SK-N-SH (cell line): ENCODE results near the gene BFSP2. TPM values are rescaled to one million over a fixed set of nuclear protein-coding genes. Genes with fewer than 3 reads are reported as not detected.

ENCODE experiments used
- CTCF ChIA-PET: fragments of 300-600, 350-600 bp; formaldehyde crosslinking; extraction: SDS; loops from one replicate; lab custom pipeline; 2021; lab: Yijun Ruan, JAX
- POLR2A ChIA-PET: fragments of 350-600 bp; sonication (Branson Sonifier 250); formaldehyde crosslinking; extraction: SDS; loops from one replicate; lab custom pipeline; 2020; ENCODE audit warnings: antibody characterized with exemption, inconsistent platforms; lab: Yijun Ruan, JAX
- DNase-seq: peaks from one replicate; pipeline ENCODE4 v3.0.0; 2012
- H2AFZ ChIP-seq: fragments of 200-600 bp; sonication (generic); 2 replicates; pipeline ENCODE4 v1.8.1; 2016; ENCODE audit warnings: antibody characterized with exemption, mild to moderate bottlenecking, low read depth
- H3F3A ChIP-seq: fragments of 200-600 bp; sonication (generic); replicated peaks from 2 replicates; pipeline ENCODE3; 2016; ENCODE audit warnings: antibody characterized with exemption, mild to moderate bottlenecking; ENCODE audit not compliant: insufficient read depth
- H3K27ac ChIP-seq, 2 experiments: fragments of 200-500 bp in 1 of 2; fragments of 200-600 bp in 1 of 2; sonication (Bioruptor generic) in 1 of 2; sonication (generic), shearing (Covaris generic) in 1 of 2; 2 replicates each; pipeline versions ENCODE4 v1.5.1 to v1.6.1; 2014 to 2016; ENCODE audit warnings: low read depth in 2 of 2, inconsistent platforms in 1 of 2, low read length in 1 of 2, mild to moderate bottlenecking in 1 of 2, mixed read lengths in 1 of 2
- H3K27me3 ChIP-seq: fragments of 200-600 bp; sonication (generic), shearing (Covaris generic); 2 replicates; pipeline ENCODE4 v1.6.1; 2016; ENCODE audit warnings: mixed run types; ENCODE audit not compliant: insufficient read depth
- H3K36me3 ChIP-seq, 2 experiments: fragments of 200-500 bp in 1 of 2; fragments of 200-600 bp in 1 of 2; sonication (Bioruptor generic) in 1 of 2; sonication (generic) in 1 of 2; replicated peaks in 1 of 2; 2 replicates each; pipeline versions ENCODE3 to v1.5.1; 2014 to 2016; ENCODE audit warnings: low read length in 1 of 2, mild to moderate bottlenecking in 1 of 2; ENCODE audit not compliant: insufficient read depth in 2 of 2, control insufficient read depth in 1 of 2
- H3K4me1 ChIP-seq, 2 experiments: fragments of 200-500 bp in 1 of 2; fragments of 200-600 bp in 1 of 2; sonication (Bioruptor generic) in 1 of 2; sonication (generic), shearing (Covaris generic) in 1 of 2; 2 replicates each; pipeline versions ENCODE4 v1.5.1 to v1.6.1; 2014 to 2016; ENCODE audit warnings: low read depth in 1 of 2, low read length in 1 of 2, mixed run types in 1 of 2; ENCODE audit not compliant: insufficient read depth in 2 of 2, control insufficient read depth in 1 of 2
- H3K4me2 ChIP-seq: fragments of 200-600 bp; sonication (generic), shearing (Covaris generic); 2 replicates; pipeline ENCODE4 v1.6.1; 2017; ENCODE audit warnings: mixed run types
- H3K4me3 ChIP-seq, 2 experiments: fragments of 200-500 bp in 1 of 2; fragments of 200-600 bp in 1 of 2; sonication (Bioruptor generic) in 1 of 2; sonication (generic), shearing (Covaris generic) in 1 of 2; 2 replicates each; pipeline versions ENCODE4 v1.5.1 to v1.8.1; 2014 to 2016; ENCODE audit warnings: low read depth in 2 of 2, inconsistent platforms in 1 of 2, low read length in 1 of 2, mild to moderate bottlenecking in 1 of 2, mixed read lengths in 1 of 2, moderate library complexity in 1 of 2
- H3K79me2 ChIP-seq: fragments of 200-600 bp; sonication (generic); 2 replicates; pipeline ENCODE4 v1.8.1; 2017; ENCODE audit warnings: mild to moderate bottlenecking; ENCODE audit not compliant: insufficient read depth
- H3K9ac ChIP-seq: fragments of 200-600 bp; sonication (generic); 2 replicates; pipeline ENCODE4 v1.6.1; 2017; ENCODE audit warnings: mixed run types
- H3K9me2 ChIP-seq: fragments of 200-600 bp; sonication (generic); 2 replicates; pipeline ENCODE4 v1.6.1; 2017; ENCODE audit warnings: mixed run types
- H3K9me3 ChIP-seq: fragments of 200-600 bp; sonication (generic); 2 replicates; pipeline ENCODE4 v1.6.1; 2017; ENCODE audit warnings: mixed run types, mild to moderate bottlenecking, moderate library complexity
- H4K20me1 ChIP-seq: fragments of 200-600 bp; sonication (generic); 2 replicates; pipeline ENCODE4 v1.6.1; 2017; ENCODE audit warnings: mild to moderate bottlenecking, mixed run types; ENCODE audit not compliant: insufficient read depth
- CTCF ChIP-seq: fragments of 200-600 bp; sonication (generic); IDR thresholded peaks from 2 replicates; pipeline ENCODE4 v1.6.1; 2017; ENCODE audit warnings: antibody characterized with exemption, mild to moderate bottlenecking, moderate library complexity
- FOXJ3 ChIP-seq: sonication (generic); formaldehyde crosslinking; IDR thresholded peaks from 2 replicates; pipeline ENCODE4 v1.5.1; 2020; ENCODE audit warnings: mild to moderate bottlenecking, missing genetic modification reagents
- FOXM1 ChIP-seq: IDR thresholded peaks from 2 replicates; pipeline ENCODE4 v1.4.0; 2012; ENCODE audit warnings: low read depth, mild to moderate bottlenecking
- IRF3 ChIP-seq: fragments of 150-350 bp; IDR thresholded peaks from 2 replicates; pipeline ENCODE4 v1.6.1; 2016; ENCODE audit warnings: mild to moderate bottlenecking, low read depth, low read length
- MEF2A ChIP-seq: IDR thresholded peaks from 2 replicates; pipeline ENCODE4 v1.4.0; 2012; ENCODE audit warnings: low read depth, borderline replicate concordance
- MXI1 ChIP-seq: IDR thresholded peaks from 2 replicates; pipeline ENCODE4 v1.6.1; 2012; ENCODE audit warnings: mild to moderate bottlenecking, low read depth, low read length, improper control_type of control experiment
- RAD21 ChIP-seq: IDR thresholded peaks from 2 replicates; pipeline ENCODE4 v1.6.1; 2012; ENCODE audit warnings: mild to moderate bottlenecking, low read length
- RFX5 ChIP-seq: IDR thresholded peaks from 2 replicates; pipeline ENCODE4 v1.6.1; 2012; ENCODE audit warnings: mild to moderate bottlenecking, improper control_type of control experiment, low read length
- SIN3A ChIP-seq: IDR thresholded peaks from 2 replicates; pipeline ENCODE4 v1.6.1; 2012; ENCODE audit warnings: low read depth, mild to moderate bottlenecking, low read length, moderate library complexity, borderline replicate concordance
- SMC3 ChIP-seq: IDR thresholded peaks from 2 replicates; pipeline ENCODE4 v1.6.1; 2012; ENCODE audit warnings: low read depth, low read length, improper control_type of control experiment
- TCF12 ChIP-seq: IDR thresholded peaks from 2 replicates; pipeline ENCODE4 v1.4.0; 2012
- USF2 ChIP-seq: fragments of 150-350 bp; IDR thresholded peaks from 2 replicates; pipeline ENCODE4 v1.6.1; 2017; ENCODE audit warnings: antibody characterized with exemption, low read length, low read depth, borderline replicate concordance
- WGBS: methylation state at CpG from one replicate; pipeline ENCODE4 v1.1.6; 2017; ENCODE audit warnings: low lambda C conversion rate; 5-methylcytosine and 5-hydroxymethylcytosine counted together
- polyA plus RNA-seq, 3 experiments: library from polyadenylated mRNA; depleted of rRNA; stranded (reverse); fragments of >200 nt; gene quantifications; 2 replicates each; pipeline ENCODE4 v1.2.3, GENCODE V29; 2012

BFSP2 gene
- polyA plus RNA-seq, 1 of the 3 experiments (the other 2 are of a cell fraction): not detected

- TF ChIP-seq CTCF (no peak), RFX5 (no peak)
These were observed 23.0 kb upstream of the BFSP2 start (continued) for GRCh38 chr3:133376810-133377209.

- no peak overlapping the region for H3K4me2 ChIP-seq
- no peaks in the 10 kb centered on the region for H3K9me3 ChIP-seq
- H3K9ac ChIP-seq: no peak overlapping the region
- H3K27ac ChIP-seq: peak overlapping the region in 1 of 2 experiments; percentile 16; a peak in 1 of 4 replicates
- no peak overlapping the region for H2AFZ ChIP-seq
- H3F3A ChIP-seq: no peaks in the 10 kb centered on the region
- H3K4me1 ChIP-seq: peaks cover 25 to 31% of the 10 kb centered on the region in 2 experiments; a peak in 2 of 4 replicates
- POLR2A ChIA-PET: no interaction called here
- H3K79me2 ChIP-seq: no peaks in the 10 kb centered on the region
- CTCF ChIA-PET: interaction anchor here (0.7 to 7.8 kb wide), 14 partner anchors 9 to 651 kb away, joined by 3 to 81 read pairs (median 3); no protein-coding TSS in a partner anchor
- H3K27me3 ChIP-seq: no peaks in the 10 kb centered on the region
- DNase-seq: peak; percentile 60
- TF ChIP-seq FOXM1 (no peak), MXI1 (peak; percentile 25; the same call in 1 of the 2 replicates), FOXJ3 (CRISPR knock-in tag) (no peak), MEF2A (no peak), USF2 (no peak), IRF3 (no peak), SMC3 (peak; percentile 84), CTCF (peak; percentile 70), SIN3A (no peak), RAD21 (peak; percentile 85), TCF12 (no peak)
- no peaks in the 10 kb centered on the region for H3K36me3 ChIP-seq
- no peaks in the 10 kb centered on the region for H4K20me1 ChIP-seq
- no peak overlapping the region for H3K4me3 ChIP-seq
- no peaks in the 10 kb centered on the region for H3K9me2 ChIP-seq
- 80% methylated on average over 2 of the region's 3 CpGs for WGBS
These were observed 22.5 kb upstream of the BFSP2 start for GRCh38 chr3:133377396-133377795.
